SU-DHL-6 (cell line): ENCODE data around the gene SUPT6H.

Experiments used
- EZH2phosphoT487 ChIP-seq: fragments of 200-600 bp; sonication (generic), shearing (Covaris generic); conservative IDR thresholded peaks from 2 replicates; pipeline ENCODE4 v1.6.1; 2018; ENCODE audit warnings: mild to moderate bottlenecking, antibody characterized with exemption, low read length, moderate library complexity, mixed read lengths
- TF ChIP-seq, protein P1 (sequence below): fragments of 200-600 bp; sonication (generic); IDR thresholded peaks from one replicate; pipeline ENCODE4 v1.5.1; 2017; ENCODE audit warnings: antibody characterized with exemption, mild to moderate bottlenecking, low read length, moderate library complexity; ENCODE audit not compliant: insufficient read depth, poor library complexity, severe bottlenecking

DNA sequence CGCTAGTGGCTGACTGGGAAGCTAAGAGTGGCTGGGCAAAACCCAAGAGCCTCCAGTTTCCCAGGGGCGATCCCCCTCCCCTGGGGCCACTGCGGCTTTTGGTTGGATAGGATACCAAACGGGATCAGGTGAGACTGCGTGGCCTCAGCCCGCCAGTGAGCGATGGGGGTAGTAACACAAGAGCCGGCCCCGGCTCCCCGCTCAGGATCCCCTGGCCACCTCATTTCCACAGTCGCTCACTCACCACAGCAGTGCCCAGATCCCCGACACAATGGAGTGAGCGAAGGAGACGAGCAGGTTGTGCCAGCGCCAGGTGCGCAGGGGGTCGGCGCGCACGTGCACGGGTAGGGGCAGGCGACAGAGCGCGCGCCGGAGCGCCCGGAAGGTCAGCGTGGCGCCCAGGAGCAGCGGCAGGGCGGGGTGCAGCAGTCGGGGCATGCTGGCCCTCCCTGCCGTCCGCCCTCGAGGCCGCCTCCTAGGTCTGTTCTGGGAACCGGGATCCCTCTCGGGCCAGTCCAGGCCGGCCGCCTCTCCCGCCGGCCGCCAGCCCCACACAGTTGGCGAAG lies 63.7 kb downstream of the SUPT6H start:
- TF ChIP-seq, protein P1, sequence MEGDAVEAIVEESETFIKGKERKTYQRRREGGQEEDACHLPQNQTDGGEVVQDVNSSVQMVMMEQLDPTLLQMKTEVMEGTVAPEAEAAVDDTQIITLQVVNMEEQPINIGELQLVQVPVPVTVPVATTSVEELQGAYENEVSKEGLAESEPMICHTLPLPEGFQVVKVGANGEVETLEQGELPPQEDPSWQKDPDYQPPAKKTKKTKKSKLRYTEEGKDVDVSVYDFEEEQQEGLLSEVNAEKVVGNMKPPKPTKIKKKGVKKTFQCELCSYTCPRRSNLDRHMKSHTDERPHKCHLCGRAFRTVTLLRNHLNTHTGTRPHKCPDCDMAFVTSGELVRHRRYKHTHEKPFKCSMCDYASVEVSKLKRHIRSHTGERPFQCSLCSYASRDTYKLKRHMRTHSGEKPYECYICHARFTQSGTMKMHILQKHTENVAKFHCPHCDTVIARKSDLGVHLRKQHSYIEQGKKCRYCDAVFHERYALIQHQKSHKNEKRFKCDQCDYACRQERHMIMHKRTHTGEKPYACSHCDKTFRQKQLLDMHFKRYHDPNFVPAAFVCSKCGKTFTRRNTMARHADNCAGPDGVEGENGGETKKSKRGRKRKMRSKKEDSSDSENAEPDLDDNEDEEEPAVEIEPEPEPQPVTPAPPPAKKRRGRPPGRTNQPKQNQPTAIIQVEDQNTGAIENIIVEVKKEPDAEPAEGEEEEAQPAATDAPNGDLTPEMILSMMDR: no peak
- TF ChIP-seq EZH2phosphoT487: no peak
